NT2/D1 (cell line): ENCODE data around the gene POLR2A.

Source experiments
- SUZ12 ChIP-seq: IDR thresholded peaks from 2 replicates; pipeline ENCODE4 v1.6.1; 2011; ENCODE audit not compliant: insufficient read length, insufficient read depth; ENCODE audit errors: extremely low read depth
- ZNF274 ChIP-seq: IDR thresholded peaks from 2 replicates; pipeline ENCODE4 v1.6.1; 2011; ENCODE audit warnings: mild to moderate bottlenecking, low read depth, low read length

DNA sequence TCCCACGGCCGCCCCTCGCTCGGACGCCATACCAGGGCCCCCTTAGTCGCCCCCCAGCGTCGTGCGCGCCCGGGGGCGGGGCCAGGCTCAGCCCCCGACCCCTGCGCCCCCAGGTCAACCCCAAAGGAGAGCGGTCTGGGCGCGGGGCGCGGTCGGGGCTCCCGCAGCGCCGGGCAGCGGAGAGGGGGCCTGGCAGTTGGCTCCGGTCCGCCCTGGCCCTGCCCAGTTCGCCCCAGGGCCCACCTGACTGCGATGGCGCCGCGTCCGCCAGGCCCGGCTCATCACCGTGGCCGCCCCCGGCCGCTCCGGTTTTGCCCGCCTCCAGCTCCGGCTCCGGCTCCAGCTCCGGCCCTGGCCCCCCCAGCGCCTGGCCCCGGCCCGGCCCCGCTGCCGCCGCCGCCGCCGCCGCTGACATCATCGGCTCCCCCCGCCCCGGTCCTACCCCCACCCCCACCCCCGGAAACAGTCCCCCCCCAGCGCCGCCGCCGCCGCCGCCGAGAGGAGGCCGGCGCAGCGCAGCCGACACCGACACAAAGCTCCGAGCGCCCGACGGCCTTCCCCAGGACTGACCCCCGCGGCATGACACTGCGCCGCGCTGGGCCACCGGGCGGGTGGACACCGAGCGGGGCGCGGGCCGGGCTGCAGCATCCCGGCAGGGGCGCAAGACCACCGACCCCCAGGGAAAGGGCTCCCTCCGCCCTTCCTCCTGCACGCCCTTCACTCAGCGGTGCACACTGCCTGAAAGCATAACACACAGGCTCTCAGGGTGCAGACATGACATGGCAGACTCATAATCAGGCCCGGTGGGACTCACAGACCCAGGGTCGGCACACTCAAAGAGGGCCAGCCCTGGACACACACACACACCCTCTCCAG lies 4.7 kb upstream of the POLR2A start, which contains the start of gene ZBTB4:
- no peak for TF ChIP-seq ZNF274
- no peak for TF ChIP-seq SUZ12
